RPMI7951 (cell line): ENCODE measurements around the gene TADA2B. TPM values are rescaled to one million over a fixed set of nuclear protein-coding genes. Genes with fewer than 3 reads are reported as not detected.

ENCODE experiments used
- DNase-seq: peaks from one replicate; pipeline ENCODE4 v3.0.0-alpha.2; 2012; ENCODE audit warnings: low read depth
- total RNA-seq: library from RNA; depleted of rRNA; stranded (reverse); fragments of >200 nt; shearing (Covaris generic); gene quantifications from 2 replicates; pipeline ENCODE4 v1.2.3, GENCODE V29; 2014

TADA2B gene
- total RNA-seq, 1 experiment from 2014 or later: 5.8 TPM

DNA sequence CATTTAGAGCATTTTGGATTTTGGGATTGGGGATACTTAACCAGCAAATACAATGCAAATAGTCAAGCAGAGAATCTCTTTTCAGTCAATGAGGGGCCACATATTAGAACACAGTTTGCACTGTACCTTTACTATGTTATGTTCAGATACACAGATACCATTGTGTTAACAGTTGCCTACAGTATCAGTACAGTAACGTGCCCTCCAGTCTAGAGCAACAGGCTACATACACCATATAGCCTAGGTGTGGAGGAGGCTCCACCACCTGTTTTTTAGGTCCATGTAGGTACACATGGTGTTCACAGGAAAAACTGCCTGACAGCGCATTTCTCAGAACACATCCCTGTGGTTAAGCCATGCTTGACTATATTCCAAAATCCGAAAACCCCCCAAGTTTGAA is 15.6 kb downstream of the TADA2B start:
- DNase-seq: no peak

DNA sequence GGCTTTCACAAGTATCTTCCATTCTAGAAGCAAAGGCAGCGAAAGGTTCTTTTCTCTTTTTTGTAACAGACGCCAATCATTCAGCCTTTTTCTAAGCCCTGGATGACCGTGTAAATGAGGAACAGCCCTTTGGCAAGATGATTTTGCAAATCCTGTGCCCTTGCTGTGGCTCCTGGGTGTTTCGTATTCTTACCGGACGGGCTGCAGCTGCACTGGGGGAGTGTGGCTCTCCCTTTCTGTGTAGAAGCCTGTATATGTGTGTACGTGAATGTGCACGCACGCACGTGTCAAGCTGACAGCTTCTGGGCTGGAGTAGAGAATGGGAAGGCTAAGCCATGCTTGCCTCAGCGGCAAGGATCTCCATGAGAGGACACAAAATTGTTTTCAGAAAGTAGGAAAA is 16.5 kb downstream of the TADA2B start:
- no peak for DNase-seq

DNA sequence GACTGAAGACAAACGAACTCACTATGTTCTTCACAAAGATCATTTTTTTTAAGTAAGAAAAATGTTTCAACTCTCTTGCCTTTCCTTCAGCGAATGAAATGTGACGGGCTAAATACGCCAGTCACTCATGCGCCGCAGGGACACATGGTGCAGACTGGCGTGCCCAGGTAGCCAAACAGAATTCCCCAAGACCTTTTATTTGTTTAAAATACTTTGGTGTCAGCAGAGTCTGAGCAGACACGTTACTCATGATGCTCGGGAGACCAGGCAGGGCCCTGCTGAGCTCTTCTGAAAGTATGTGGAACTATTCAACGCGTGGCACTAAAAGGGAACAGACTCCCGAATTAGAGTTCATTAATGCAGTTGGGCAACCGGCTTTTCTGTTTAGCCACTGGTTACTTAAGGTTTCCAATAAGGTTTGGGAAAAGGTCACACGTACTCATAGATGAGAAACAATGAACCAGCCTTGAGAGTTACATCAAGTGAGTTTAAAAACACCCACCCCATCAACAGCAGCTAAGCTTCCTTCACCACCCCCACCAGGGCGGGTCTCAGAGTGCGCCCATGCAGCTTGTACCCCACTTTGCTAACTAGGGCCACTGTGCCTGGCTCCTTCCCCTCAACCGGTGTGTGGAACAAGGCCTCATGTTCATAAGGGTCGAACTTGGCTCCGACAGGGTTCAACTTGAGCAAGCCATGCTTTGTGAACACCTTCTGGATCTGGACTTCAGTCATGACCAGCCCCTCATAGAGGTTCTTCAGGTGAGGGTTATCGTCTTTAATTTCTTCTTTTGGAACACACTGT is 17.4 kb downstream of the TADA2B start:
- DNase-seq: no peak

DNA sequence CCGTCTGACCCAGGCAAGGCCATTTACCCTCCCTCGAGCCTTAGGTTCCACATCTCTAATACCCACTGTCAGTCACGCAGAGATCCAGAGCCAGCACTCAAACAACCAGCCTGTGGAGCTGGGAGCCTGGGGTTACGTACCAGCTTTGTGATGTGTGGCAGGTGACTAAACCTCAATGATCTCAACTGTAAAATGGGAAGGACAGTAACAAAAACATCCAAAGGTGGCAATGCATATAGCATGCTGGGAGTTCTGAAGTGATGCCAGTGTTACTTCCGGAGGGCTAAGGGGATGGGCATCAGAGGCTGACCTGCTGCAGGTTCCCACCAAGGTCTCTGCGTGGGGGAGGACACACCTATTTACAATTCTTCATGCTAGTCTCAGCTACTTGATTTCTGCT is 18.6 kb downstream of the TADA2B start:
- DNase-seq: no peak

DNA sequence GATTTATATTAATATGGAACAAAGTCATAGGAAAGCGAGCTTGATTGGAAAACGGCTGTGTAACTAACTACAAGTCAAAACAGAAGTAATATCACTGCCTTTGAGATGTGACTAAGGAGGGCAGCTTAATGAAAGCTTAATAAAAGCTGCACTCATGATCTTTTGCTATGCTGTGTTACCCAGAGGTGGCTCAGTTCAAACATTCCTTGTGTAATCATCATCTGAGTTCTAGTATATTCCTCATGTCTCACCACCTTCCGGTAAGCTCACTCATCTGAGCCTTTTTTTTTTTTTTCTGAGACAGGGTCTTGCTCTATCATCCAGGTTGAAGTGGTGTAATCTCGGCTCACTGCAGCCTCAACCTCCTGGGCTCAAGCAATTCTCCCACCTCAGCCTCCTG is 19.6 kb downstream of the TADA2B start:
- DNase-seq: no peak

DNA sequence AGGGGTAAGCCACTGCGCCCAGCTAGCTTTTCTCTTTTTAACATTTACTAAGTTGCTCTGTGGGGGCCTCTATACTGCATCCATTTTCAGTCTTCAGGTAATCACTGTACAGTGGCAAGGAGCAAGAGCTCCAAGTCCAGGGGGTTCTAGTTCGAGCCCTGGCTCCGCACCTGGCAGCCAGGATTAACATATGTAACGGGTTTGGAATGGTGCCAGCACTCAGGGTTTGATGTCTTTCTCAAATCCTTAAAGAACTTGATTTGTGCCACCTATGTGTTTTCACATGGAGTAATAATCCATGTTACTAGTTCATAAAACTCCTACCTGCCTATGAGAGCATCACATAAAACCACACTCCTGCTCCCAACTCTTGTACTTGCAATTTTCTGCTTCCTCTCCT is 20.2 kb downstream of the TADA2B start:
- DNase-seq: no peak

DNA sequence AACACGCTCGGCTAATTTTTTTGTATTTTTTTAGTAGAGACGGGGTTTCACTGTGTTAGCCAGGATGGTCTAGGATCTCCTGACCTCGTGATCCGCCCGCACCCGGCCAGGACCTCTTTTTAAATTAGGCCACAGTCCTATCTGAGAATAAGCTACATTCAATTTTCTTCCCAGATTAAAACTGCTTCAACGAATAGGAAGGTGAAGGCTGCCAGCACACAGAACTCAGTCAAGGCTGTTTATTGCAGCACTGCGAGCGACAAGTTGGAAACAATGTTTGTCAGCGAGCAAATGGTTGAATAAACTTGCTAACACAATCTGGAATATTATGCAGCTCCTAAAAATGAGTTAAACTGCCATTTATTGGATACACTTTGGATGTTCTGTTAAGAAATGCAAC is 22.8 kb downstream of the TADA2B start:
- DNase-seq: no peak

DNA sequence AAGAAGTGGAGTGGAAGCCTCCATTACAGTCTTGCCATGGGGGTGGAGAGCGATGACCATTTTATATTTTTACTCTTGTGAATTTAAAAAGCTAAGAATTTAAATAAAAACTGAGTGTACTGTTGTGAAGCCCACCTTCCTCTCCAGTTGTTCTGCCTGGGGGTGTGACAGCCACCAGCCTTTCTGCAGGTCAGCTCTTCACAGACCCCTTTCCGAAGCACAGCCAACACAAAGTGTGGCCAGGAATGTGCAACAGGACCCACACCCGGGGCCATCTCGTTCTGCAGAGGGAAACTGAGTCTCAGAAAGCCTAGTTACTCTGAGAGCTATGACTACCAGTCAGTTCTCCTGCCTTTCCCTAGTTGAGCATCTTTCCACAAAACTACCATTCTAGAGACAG is 23.3 kb downstream of the TADA2B start:
- DNase-seq: no peak

DNA sequence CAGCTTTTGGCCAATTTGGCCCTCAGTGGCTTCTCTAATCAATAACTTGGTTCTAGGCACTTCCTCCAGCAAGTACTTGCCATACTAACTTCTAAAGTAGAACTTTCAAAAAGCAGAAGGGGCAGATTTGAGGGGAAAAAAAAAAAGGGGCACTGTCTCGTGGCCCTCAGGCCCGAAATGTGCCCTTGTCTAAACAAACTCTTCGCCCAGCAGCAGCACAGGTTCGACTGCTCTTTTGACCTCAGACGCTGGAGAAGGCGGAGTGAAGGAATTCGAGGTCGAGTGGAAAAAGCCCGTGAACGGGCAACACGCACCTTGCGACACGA is 23.9 kb downstream of the TADA2B start:
- no peak for DNase-seq

DNA sequence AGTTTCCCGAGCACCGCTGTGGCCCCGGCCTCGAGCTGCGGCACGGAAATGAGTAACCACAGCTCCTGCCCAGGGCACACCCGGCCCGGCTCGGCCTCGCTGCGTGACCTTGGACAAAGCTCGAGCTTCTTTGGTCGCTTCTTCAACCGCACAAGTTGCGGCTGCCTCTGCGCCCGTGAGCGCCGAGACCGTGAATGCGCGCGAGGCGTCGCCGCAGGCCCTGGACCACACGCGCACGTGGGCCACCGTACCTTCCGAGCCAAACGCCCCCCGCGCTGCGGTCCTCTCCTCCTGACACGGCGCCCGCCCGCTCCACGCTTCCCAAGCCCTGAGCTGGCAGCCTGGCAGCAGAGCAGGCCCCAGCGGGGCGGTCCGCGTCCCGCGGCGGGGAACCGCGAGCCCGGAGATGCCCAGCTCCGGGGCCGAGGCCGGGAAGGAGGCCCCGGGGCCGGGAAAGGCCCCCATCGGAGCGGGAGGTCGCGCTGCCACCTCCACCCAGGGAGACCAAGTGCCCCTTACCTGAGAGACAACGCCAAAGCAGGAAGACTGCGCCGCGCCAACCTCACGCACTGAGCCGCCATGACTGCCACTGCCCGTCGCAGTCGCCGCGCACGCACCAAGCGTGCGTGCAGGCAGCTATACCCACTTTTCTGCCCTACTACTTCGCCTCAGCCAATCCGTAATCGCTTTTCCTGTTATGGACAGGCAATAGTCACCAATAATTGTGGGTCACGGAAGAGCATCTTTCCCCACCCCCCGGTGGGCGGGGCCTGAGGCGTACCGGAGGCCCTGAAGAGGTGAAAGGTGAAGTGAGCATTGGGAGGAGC is 24.5 kb downstream of the TADA2B start, which contains the start of gene GRPEL1:
Gene GRPEL1, minus strand, starts transcription at position 613 of the 827 bp plus-strand sequence. Its CDS starts 32 bp downstream, at position 581.
- peak; percentile 98 for DNase-seq

DNA sequence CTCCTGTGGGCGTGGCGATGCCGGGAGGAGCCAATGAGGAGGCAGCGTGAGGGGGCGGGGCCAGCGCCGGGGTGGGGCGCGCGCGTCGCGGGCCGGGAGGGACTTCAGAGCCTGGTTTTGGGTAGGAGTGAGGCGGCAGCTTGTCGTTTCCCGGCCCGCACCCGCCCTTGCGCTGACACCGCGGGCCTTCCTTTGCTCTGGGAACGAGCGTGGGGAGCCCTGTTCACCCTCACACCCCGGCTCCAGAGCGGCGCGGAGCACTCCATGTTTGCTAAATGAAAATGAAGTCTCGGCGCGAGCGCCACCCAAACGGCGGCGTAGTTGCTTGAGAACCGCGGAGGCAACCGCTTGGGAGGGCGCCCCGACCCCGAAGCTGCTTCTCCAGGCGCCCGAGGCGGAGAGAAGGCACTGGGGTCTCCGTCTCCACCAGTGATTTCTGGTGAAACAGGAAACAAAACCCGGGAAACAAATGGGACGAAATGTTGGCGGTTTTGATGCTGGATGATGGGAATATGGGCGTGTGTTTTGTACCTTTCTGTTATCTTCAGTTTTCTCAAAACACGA is 25.2 kb downstream of the TADA2B start:
- DNase-seq: no peak

DNA sequence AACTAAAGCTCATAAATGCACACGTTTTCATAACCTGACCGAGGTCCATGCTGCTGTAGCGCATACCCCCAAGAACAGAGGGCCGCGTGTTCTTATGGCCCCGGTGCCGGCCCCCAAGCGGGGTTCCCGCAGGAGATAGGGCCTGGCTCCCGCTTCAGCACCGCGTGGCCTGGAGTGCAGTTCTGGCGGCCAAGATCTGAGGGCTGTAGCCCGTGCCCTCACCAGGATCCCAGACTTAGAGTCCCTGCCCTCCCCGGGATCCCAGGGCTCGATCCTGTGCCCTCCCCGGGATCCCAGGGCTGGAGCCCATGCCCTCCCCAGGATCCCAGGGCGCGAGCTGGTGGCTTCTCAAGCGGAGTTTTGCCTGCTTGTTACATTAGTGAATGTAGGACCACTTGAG is 25.7 kb downstream of the TADA2B start:
- DNase-seq: no peak

DNA sequence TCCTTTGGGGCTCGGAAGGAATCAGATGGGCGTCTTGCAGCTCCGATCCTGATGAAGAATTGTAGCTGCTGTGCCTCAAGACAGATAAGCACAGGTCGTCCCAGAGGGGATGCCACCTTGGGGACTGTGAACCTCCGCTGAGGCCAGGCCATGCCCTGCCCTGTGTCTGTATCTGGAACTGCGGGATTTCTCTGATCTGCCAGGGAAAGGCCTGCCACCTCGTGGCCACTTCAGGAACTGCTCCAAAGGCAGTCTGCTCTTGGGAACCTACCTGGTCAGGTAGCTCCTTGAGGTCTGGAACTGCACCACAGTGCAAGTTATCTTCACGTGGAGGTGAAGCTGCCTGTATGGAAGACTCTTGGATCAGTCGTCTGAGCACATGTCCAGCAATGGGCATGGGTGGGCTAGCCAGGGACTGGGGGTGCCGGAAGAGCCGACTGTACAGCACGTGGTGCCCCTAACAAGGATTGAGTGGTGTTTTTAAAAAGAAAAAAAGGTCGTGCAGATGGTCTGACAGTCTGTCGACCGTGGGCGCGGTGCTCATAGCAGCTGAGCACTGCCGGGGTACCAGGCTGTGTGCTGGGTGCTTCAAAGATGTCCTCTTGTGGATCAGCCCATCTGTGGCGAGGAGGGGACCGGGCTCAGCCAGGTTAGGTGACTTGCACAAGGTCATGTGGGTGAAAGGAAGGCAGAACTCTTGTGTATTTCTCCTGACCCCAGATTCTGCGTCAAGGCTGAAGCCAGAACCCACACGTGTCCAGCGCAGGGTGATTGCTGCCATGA is 27.7 kb downstream of the TADA2B start:
- DNase-seq: peak; percentile 53

DNA sequence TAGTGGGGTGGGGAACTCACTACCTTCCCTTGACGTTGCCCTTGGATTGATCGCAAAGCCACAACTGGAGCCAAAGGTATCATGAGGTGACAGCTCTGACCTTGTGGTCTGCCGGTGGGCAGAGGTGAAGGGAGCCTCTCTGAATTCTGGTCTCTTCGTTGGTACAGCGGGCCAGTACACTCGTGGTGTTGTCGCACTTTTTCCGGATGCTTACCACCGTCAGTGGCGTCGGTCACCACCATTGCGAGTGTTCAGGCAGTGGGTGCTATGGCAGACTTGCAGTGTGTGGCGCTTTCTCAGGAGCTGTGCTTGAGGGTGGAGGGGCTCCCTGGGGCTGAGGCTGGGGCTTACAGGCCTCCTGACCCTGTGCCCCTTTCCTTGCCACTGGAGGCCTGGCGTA is 29.9 kb downstream of the TADA2B start:
- DNase-seq: no peak

DNA sequence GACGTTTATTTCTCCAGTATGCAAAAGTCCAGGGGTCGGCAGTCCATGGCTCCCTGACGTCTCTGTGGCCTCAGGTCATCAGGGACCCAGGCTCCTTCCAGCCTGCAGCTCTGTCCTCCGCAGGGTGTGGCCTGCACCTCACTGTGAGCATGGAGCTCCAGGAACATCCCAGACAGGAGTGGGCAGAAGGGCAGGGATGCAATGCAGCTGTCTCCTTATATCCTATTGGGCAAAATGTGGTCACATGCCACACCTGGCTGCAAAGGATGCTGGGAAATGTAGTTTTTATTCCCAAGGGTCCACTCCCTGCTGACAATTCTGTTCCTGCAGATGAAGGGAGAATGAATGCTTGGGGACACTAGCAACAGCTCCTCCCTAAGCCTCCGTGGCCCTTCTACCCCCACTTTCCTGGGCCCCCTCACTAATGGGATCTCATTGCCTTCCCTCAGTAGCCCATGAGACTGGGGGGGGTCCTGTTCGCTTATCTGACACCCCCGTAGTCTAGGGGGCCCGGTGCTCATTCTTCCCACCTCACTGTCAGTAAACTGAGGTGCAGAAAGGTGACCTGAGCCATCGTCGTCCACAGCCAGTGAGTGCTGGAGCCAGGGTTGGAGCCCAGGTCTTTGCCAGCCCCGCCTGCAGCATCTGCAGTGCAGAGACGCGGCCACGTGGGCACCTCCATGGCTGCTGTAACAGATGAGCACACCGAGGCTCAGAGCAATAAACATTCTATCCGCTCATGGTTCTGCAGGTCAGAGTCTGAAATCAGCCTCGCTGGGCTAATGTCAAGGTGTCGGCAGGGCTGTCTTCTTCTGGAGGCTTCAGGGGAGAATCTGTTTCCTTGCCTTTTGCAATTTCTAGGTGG is 30.6 kb downstream of the TADA2B start:
- DNase-seq: peak; percentile 64

DNA sequence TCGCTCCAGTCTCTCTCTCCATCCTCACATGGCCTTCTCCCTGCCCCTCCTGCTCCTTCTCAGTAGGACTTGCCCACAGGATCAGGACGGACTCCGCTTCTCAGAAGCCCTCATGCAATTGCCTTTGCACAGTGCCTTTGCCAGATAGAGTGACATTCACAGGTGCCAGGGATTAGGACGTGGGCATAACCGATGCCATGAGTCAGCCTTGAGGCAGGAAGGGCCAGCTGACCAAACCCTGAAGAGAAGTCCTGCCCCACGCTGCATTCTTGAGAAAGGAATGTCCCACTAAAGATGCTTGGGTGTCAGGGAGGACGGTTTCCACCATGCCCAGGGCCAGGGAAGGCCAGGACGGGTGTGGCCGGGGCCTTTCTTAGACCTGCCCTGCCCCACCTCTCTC is 31.3 kb downstream of the TADA2B start:
- peak; percentile 39 for DNase-seq

DNA sequence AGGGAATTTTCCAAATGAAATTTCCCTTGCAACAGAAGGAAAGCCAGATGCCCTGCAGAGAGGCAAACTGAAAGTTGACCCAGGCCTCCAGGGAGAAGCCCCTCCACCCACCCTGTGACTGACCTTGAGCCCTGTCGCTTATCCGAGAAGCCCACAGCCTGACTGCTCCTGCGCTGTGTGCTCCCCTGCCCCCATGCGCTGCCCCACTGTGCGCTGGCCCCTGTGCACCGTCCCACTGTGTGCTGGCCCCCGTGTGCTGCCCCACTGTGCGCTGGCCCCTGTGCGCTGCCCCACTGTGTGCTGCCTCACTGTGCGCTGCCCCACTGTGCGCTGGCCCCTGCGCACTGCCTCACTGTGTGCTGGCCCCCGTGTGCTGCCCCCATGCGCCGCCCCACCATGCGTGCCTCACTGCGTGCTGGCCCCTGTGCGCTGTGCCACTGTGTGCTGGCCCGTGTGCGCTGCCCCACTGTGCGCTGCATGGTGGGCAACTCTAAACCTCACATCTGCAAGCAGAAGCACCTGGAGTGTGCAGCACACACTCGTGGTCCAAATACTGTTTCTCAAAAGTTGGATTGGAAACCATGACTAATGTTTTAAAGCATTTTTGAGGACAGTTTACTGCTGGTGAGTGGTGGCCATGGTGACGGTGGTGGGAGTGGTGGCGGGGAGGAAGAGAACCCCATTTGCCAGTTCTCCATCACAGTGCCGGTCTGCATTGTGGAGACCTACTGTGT is 33.0 kb downstream of the TADA2B start:
- peak; percentile 36 for DNase-seq

DNA sequence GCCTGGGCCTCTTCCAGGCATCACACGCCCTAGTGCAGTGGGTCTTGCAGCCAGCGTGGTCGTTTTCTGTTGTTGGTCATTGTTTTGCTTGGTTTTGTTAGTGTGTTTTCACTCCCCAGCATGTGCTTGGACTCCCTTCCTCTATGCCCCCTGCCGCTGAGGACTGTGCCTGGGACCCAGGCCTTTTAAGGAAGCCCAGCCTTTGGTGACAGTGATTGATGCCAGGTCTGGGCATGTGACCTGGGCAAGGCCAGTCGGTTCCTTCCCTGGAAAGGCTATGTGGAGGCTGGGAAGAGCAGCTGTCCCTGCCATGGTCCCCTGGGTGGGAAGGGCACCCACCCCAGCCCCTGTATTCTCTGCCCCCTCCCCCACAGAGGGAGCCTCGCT is 33.5 kb downstream of the TADA2B start:
- no peak for DNase-seq

DNA sequence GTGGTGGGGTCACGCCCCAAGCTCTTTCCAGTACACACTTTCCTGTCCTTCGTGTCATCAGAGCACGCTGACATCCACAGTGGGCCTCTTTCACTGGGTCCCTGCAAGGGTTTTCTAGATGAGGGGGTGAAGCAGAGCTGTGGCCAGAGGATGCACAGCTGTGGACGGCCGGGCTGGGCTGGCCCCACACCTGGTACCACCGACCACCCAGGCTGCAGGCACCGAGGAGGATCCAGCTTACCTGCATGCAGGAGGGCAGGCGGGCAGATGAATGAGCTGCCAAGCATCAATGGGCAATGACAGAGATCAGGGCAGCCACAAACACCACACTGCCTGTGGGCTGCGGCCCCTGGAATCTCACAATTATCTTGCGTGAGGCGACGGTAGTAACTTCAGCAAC is 34.2 kb downstream of the TADA2B start:
- DNase-seq: no peak

DNA sequence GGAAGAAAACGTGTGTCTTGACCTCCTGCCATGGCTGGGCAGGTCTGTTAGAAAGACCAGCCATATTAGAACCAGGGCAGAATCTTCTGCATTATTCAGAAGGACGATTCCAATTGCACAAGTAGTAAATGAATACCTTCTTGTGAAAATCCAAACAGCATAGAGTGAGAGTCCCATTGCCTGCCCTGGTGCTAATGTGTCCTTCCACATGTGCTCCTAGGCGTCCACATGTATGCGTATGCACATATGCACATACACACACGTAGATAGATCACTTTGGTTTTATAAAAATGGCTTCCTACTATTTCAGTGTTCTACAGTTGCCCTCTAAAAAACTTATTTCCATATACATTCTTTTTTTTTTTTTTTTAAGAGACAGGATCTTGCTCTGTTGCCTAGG is 34.9 kb downstream of the TADA2B start:
- no peak for DNase-seq
